Measurements from ENCODE around the gene RTN4R.

GRCh38 chr22:20239676-20240446 is 28.3 kb downstream of the RTN4R start:
- TF ChIP-seq CTCF (IDR thresholded peaks at IDR 0.05) (no peak), EZH2 (IDR thresholded peaks at IDR 0.05; ENCODE audit: borderline replicate concordance, insufficient read depth, low read depth, low read length, poor library complexity, severe bottlenecking) (no peak)
